ENCODE measurements around the gene SNRNP200. TPM values are rescaled to one million over a fixed set of nuclear protein-coding genes. Genes with fewer than 3 reads are reported as not detected.

SNRNP200 gene
- total and polyA plus RNA-seq, 4 donors: 65.9 to 106 (median 88.0) TPM

DNA sequence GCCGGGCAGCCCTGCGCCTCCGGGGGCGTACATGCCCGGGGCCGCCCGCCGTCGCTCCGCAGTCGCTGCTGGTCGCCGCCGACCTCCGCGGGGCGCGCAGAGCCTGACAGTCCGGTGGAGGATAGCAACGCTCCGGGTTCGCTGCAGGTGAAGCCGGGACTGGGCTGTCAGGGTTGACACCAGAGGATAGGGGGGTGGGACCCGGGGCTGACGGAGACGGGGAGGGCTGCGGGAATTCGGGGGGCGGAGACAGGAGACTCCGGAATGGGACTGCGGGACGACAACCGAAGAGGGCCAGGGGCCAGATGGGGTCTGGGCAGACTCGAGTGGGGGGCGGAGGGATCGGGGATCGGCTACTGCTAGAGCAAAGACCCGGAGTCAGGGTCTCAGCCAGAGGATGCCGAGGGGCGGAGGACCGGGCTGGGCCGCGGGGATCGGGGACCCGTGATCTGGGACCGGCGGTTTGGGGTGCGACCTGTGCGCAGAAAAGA is 40.0 kb downstream of the SNRNP200 start:
- Histone ChIP-seq H3K27me3 (ENCODE audit: control insufficient read depth in 3 of 3, insufficient read depth in 3 of 3, low read length in 2 of 3) (no peaks in the 10 kb centered on the region), H3K4me3 (peak overlapping the region; percentile 87), H3K27ac (ENCODE audit: low read depth in 1 of 2, low read length in 1 of 2) (peak overlapping the region; percentile 92), H3K4me1 (ENCODE audit: control insufficient read depth in 5 of 5, insufficient read depth in 5 of 5, low read length in 5 of 5) (peaks cover 10 to 24% (median 13%) of the 10 kb centered on the region in 5 donors), H3K36me3 (ENCODE audit: control insufficient read depth in 4 of 4, insufficient read depth in 4 of 4, low read length in 4 of 4) (peaks cover 0 to 20% (median 19%) of the 10 kb centered on the region in 4 donors), H3K9me3 (ENCODE audit: control insufficient read depth in 4 of 4, insufficient read depth in 3 of 4, low read length in 3 of 4) (no peaks in the 10 kb centered on the region), H3K9ac (ENCODE audit: insufficient read depth in 1 of 2, low read length in 2 of 2) (no peak overlapping the region)
- 1% methylated on average over 47 to 49 of the region's 49 CpGs for WGBS, 2 donors
- TF ChIP-seq, protein P1, sequence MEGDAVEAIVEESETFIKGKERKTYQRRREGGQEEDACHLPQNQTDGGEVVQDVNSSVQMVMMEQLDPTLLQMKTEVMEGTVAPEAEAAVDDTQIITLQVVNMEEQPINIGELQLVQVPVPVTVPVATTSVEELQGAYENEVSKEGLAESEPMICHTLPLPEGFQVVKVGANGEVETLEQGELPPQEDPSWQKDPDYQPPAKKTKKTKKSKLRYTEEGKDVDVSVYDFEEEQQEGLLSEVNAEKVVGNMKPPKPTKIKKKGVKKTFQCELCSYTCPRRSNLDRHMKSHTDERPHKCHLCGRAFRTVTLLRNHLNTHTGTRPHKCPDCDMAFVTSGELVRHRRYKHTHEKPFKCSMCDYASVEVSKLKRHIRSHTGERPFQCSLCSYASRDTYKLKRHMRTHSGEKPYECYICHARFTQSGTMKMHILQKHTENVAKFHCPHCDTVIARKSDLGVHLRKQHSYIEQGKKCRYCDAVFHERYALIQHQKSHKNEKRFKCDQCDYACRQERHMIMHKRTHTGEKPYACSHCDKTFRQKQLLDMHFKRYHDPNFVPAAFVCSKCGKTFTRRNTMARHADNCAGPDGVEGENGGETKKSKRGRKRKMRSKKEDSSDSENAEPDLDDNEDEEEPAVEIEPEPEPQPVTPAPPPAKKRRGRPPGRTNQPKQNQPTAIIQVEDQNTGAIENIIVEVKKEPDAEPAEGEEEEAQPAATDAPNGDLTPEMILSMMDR (IDR thresholded peaks at IDR 0.05; ENCODE audit: control extremely low read depth, extremely low read depth): no peak
- ATAC-seq (ENCODE audit: insufficient read depth, low FRiP score): peak; percentile 2
- peak in 1 of 3 donors; percentile 46 for DNase-seq

DNA sequence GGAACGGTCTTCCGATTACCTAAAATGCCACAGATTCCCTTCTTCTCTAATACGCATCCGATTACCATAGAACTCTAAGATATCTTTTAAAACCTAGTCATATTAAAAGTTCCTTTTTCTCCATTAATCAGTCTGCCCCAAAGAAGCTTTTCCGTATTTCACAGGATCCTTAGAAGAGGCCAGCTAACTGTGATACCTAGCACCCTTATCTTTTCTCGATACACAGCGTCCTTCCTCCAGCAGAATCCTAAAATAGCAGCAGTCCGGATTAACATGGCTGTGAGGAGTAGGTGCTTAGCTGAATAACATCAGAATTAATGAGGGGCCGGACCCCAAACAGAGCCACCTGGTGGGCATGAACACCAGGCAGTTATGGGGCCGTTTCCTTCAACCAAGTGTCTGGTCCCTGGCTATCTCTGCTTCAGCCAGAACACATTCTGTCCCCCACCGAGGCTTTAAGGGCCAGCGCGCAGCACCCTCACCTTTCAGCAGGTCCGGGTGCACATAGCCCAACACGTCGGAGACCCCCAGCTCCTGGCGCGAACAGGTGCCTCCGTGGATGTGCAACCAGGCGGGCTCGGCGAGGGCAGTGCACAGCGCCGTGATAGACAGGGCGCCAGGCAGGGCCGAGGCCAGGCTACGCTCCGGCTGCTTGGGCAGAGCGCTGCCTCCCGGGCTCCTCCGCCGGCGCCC is 40.5 kb downstream of the SNRNP200 start:
- Histone ChIP-seq H3K36me3 (ENCODE audit: control insufficient read depth in 4 of 4, insufficient read depth in 4 of 4, low read length in 4 of 4) (peaks cover 0 to 20% (median 19%) of the 10 kb centered on the region in 4 donors), H3K9ac (ENCODE audit: insufficient read depth in 1 of 2, low read length in 2 of 2) (peak overlapping the region; percentile 16 to 77), H3K27ac (ENCODE audit: low read depth in 1 of 2, low read length in 1 of 2) (peak overlapping the region; percentile 92), H3K9me3 (ENCODE audit: control insufficient read depth in 4 of 4, insufficient read depth in 3 of 4, low read length in 3 of 4) (no peaks in the 10 kb centered on the region), H3K4me1 (ENCODE audit: control insufficient read depth in 5 of 5, insufficient read depth in 5 of 5, low read length in 5 of 5) (peaks cover 10 to 24% (median 16%) of the 10 kb centered on the region in 5 donors), H3K27me3 (ENCODE audit: control insufficient read depth in 3 of 3, insufficient read depth in 3 of 3, low read length in 2 of 3) (no peaks in the 10 kb centered on the region), H3K4me3 (peak overlapping the region; percentile 87)
- ATAC-seq (ENCODE audit: insufficient read depth, low FRiP score) (peak; percentile 1), DNase-seq (peak in 2 of 3 donors; percentile 28 to 41)
- TF ChIP-seq, protein P1 (IDR thresholded peaks at IDR 0.05; ENCODE audit: control extremely low read depth, extremely low read depth): no peak
- 14 to 18% methylated on average over 23 to 33 of the region's 33 CpGs for WGBS, 2 donors

DNA sequence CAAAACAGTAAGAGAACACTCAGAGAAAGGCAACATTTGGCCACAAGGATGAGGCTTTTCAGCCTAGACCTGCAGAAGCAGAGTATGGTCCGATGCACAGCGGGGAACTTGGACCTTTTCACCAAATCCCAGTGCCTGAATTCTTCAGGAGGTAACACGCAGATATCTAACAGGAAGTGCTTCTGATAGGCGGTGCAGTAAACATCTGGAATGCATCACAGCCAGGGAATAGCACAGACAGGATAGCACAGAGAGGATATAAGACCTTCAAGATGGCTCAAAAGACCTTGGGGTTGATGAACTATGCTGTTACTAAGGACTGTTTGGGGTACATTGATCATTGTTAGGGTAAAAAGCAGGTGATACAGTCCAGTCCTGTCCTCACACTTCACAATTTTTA is 41.3 kb downstream of the SNRNP200 start:
- TF ChIP-seq, protein P1 (IDR thresholded peaks at IDR 0.05; ENCODE audit: control extremely low read depth, extremely low read depth): no peak
- Histone ChIP-seq H3K4me1 (ENCODE audit: control insufficient read depth in 5 of 5, insufficient read depth in 5 of 5, low read length in 5 of 5) (peaks cover 10 to 25% (median 20%) of the 10 kb centered on the region in 5 donors), H3K27me3 (ENCODE audit: control insufficient read depth in 3 of 3, insufficient read depth in 3 of 3, low read length in 2 of 3) (no peaks in the 10 kb centered on the region), H3K4me3 (no peak overlapping the region), H3K9me3 (ENCODE audit: control insufficient read depth in 4 of 4, insufficient read depth in 3 of 4, low read length in 3 of 4) (no peaks in the 10 kb centered on the region), H3K27ac (ENCODE audit: low read depth in 1 of 2, low read length in 1 of 2) (peak overlapping the region; percentile 6 to 92), H3K36me3 (ENCODE audit: control insufficient read depth in 4 of 4, insufficient read depth in 4 of 4, low read length in 4 of 4) (peaks cover 0 to 16% (median 16%) of the 10 kb centered on the region in 4 donors), H3K9ac (ENCODE audit: insufficient read depth in 1 of 2, low read length in 2 of 2) (peak overlapping the region in 1 of 2 donors; percentile 16)
- DNase-seq (no peak), ATAC-seq (ENCODE audit: insufficient read depth, low FRiP score) (no peak)
- 57 to 73% methylated on average over 4 of the region's 4 CpGs for WGBS, 2 donors
